ENCODE measurements around the gene LRRC8C. TPM values are rescaled to one million over a fixed set of nuclear protein-coding genes. Genes with fewer than 3 reads are reported as not detected.
"Not testable (repeated sequence)": the region's sequence is repeated elsewhere in the genome, so short reads cannot be mapped to it uniquely, and the experiment has no call there.

The LRRC8C gene
- total and polyA plus RNA-seq, 4 donors: 0.63 to 3.5 (median 1.5) TPM

DNA sequence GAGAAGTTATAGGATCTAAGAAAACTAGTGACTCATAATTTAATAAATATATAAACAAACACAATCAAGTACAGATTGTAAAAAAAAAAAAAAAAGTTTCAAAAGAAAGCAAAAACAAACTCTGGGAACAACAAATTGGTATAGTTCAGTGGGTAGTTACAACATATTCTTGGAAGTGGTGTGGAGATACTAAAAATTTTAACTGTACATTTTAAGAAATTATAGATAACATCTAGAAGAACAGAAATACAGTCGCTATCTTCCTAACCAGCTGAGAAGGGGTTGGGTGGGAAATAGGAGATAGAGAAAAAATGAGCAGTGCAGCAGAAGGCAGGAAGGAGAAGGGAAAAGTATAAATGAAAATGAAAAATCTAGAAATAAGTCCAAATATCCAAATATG, 70.5 kb downstream of the LRRC8C start:
- TF ChIP-seq, protein P1, sequence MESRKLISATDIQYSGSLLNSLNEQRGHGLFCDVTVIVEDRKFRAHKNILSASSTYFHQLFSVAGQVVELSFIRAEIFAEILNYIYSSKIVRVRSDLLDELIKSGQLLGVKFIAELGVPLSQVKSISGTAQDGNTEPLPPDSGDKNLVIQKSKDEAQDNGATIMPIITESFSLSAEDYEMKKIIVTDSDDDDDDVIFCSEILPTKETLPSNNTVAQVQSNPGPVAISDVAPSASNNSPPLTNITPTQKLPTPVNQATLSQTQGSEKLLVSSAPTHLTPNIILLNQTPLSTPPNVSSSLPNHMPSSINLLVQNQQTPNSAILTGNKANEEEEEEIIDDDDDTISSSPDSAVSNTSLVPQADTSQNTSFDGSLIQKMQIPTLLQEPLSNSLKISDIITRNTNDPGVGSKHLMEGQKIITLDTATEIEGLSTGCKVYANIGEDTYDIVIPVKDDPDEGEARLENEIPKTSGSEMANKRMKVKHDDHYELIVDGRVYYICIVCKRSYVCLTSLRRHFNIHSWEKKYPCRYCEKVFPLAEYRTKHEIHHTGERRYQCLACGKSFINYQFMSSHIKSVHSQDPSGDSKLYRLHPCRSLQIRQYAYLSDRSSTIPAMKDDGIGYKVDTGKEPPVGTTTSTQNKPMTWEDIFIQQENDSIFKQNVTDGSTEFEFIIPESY (IDR thresholded peaks at IDR 0.05): no peak
- TF ChIP-seq TAF1 (conservative IDR thresholded peaks at IDR 0.05) (no peak), EGR1 (IDR thresholded peaks at IDR 0.05; ENCODE audit: low read depth in 2 of 2) (no peak), RAD21 (IDR thresholded peaks at IDR 0.05) (no peak), RXRA (IDR thresholded peaks at IDR 0.05) (no peak), NR2F2 (IDR thresholded peaks at IDR 0.05) (no peak), FOXA1 (IDR thresholded peaks at IDR 0.05) (no peak), SP1 (IDR thresholded peaks at IDR 0.05) (no peak), FOXA2 (IDR thresholded peaks at IDR 0.05) (no peak), YY1 (IDR thresholded peaks at IDR 0.05) (no peak), HNF4G (IDR thresholded peaks at IDR 0.05) (no peak), JUND (IDR thresholded peaks at IDR 0.05) (no peak)
- TF ChIP-seq, protein P2, sequence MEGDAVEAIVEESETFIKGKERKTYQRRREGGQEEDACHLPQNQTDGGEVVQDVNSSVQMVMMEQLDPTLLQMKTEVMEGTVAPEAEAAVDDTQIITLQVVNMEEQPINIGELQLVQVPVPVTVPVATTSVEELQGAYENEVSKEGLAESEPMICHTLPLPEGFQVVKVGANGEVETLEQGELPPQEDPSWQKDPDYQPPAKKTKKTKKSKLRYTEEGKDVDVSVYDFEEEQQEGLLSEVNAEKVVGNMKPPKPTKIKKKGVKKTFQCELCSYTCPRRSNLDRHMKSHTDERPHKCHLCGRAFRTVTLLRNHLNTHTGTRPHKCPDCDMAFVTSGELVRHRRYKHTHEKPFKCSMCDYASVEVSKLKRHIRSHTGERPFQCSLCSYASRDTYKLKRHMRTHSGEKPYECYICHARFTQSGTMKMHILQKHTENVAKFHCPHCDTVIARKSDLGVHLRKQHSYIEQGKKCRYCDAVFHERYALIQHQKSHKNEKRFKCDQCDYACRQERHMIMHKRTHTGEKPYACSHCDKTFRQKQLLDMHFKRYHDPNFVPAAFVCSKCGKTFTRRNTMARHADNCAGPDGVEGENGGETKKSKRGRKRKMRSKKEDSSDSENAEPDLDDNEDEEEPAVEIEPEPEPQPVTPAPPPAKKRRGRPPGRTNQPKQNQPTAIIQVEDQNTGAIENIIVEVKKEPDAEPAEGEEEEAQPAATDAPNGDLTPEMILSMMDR (IDR thresholded peaks at IDR 0.05; ENCODE audit: low read depth, low read length, missing input control): no peak
- TF ChIP-seq, protein P3, sequence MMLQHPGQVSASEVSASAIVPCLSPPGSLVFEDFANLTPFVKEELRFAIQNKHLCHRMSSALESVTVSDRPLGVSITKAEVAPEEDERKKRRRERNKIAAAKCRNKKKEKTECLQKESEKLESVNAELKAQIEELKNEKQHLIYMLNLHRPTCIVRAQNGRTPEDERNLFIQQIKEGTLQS (IDR thresholded peaks at IDR 0.05): no peak
- peaks cover 0 to 3% (median 0%) of the 10 kb centered on the region in 4 donors for H3K27me3 ChIP-seq (ENCODE audit: control insufficient read depth in 4 of 4, insufficient read depth in 4 of 4, low read length in 3 of 4)
- H3K27ac ChIP-seq (ENCODE audit: low read depth in 1 of 2, low read length in 2 of 2): no peak overlapping the region
- 85% methylated on average over 1 of the region's 1 CpG for WGBS
- no peaks in the 10 kb centered on the region for H3K9me3 ChIP-seq (ENCODE audit: control insufficient read depth in 4 of 4, low read length in 3 of 4)
- H3K4me1 ChIP-seq (ENCODE audit: control insufficient read depth in 4 of 4, insufficient read depth in 4 of 4, low read length in 3 of 4): no peaks in the 10 kb centered on the region
- H3K4me3 ChIP-seq (ENCODE audit: low read depth in 1 of 3, low read length in 3 of 3): no peak overlapping the region
- no peak overlapping the region for H3K9ac ChIP-seq (ENCODE audit: low read depth in 1 of 2, low read length in 2 of 2)
- H3K36me3 ChIP-seq (ENCODE audit: control insufficient read depth in 4 of 4, insufficient read depth in 3 of 4, low read depth in 1 of 4, low read length in 3 of 4): no peaks in the 10 kb centered on the region
- DNase-seq (ENCODE audit: low spot score): no peak

DNA sequence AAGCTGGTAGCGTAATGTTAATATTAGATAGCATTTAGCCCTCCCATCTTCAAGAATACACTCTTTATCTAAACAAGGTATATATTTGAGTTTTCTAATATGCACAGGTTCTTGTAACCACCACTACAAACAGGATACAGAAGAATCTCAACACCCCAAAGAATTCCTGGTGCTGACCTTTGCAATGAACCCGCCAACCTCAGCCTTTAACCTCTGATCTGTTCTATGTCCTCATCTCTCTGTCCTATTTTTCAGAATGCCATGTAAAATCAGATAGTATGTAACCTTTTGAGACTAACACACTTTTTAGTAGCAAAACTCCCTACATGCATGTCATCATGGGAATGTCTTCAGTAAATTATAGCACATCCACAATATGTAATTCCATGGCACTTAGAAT, 71.1 kb downstream of the LRRC8C start:
- H3K27me3 ChIP-seq (ENCODE audit: control insufficient read depth in 4 of 4, insufficient read depth in 4 of 4, low read length in 3 of 4): peaks cover 0 to 3% (median 0%) of the 10 kb centered on the region in 4 donors
- no peaks in the 10 kb centered on the region for H3K36me3 ChIP-seq (ENCODE audit: control insufficient read depth in 4 of 4, insufficient read depth in 3 of 4, low read depth in 1 of 4, low read length in 3 of 4)
- H3K9ac ChIP-seq (ENCODE audit: low read depth in 1 of 2, low read length in 2 of 2): no peak overlapping the region
- no peaks in the 10 kb centered on the region for H3K4me1 ChIP-seq (ENCODE audit: control insufficient read depth in 4 of 4, insufficient read depth in 4 of 4, low read length in 3 of 4)
- peak; percentile 19 for TF ChIP-seq NR2F2 (IDR thresholded peaks at IDR 0.05)
- TF ChIP-seq, protein P2 (IDR thresholded peaks at IDR 0.05; ENCODE audit: low read depth, low read length, missing input control): no peak
- TF ChIP-seq, protein P1 (IDR thresholded peaks at IDR 0.05): no peak
- H3K4me3 ChIP-seq (ENCODE audit: low read depth in 1 of 3, low read length in 3 of 3): no peak overlapping the region
- WGBS: 92% methylated on average over 2 of the region's 2 CpGs
- no peak overlapping the region for H3K27ac ChIP-seq (ENCODE audit: low read depth in 1 of 2, low read length in 2 of 2)
- no peak for DNase-seq (ENCODE audit: low spot score)
- no peaks in the 10 kb centered on the region for H3K9me3 ChIP-seq (ENCODE audit: control insufficient read depth in 4 of 4, low read length in 3 of 4)

DNA sequence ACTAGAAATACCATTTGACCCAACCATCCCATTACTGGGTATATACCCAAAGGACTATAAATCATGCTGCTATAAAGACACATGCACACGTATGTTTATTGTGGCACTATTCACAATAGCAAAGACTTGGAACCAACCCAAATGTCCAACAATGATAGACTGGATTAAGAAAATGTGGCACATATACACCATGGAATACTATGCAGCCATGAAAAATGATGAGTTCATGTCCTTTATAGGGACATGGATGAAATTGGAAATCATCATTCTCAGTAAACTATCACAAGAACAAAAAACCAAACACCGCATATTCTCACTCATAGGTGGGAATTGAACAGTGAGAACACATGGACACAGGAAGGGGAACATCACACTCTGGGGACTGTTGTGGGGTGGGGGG, 72.0 kb downstream of the LRRC8C start:
- not testable (repeated sequence) for H3K9me3 ChIP-seq (ENCODE audit: control insufficient read depth in 4 of 4, low read length in 3 of 4); H3K27me3 ChIP-seq (ENCODE audit: control insufficient read depth in 4 of 4, insufficient read depth in 4 of 4, low read length in 3 of 4); H3K27ac ChIP-seq (ENCODE audit: low read depth in 1 of 2, low read length in 2 of 2); H3K9ac ChIP-seq (ENCODE audit: low read depth in 1 of 2, low read length in 2 of 2); DNase-seq (ENCODE audit: low spot score); H3K36me3 ChIP-seq (ENCODE audit: control insufficient read depth in 4 of 4, insufficient read depth in 3 of 4, low read depth in 1 of 4, low read length in 3 of 4); H3K4me3 ChIP-seq (ENCODE audit: low read depth in 1 of 3, low read length in 3 of 3); H3K4me1 ChIP-seq (ENCODE audit: control insufficient read depth in 4 of 4, insufficient read depth in 4 of 4, low read length in 3 of 4)
- no CpG with 5 or more reads among the region's 2 CpGs for WGBS

Data from liver (tissue), 9 donors.